DOHH2 (cell line): ENCODE measurements around the gene KIAA1671.

Experiments used
- EZH2phosphoT487 ChIP-seq: fragments of 200-600 bp; sonication (generic); IDR thresholded peaks from 2 replicates; pipeline ENCODE4 v1.6.1; 2017; ENCODE audit warnings: borderline replicate concordance, mild to moderate bottlenecking, antibody characterized with exemption, low read length, moderate library complexity, mixed read lengths
- TF ChIP-seq, protein P1 (sequence below): fragments of 200-600 bp; sonication (generic); IDR thresholded peaks from one replicate; pipeline ENCODE4 v1.5.1; 2014; ENCODE audit warnings: antibody characterized with exemption, mild to moderate bottlenecking, low read depth, low read length; ENCODE audit not compliant: poor library complexity, severe bottlenecking

DNA sequence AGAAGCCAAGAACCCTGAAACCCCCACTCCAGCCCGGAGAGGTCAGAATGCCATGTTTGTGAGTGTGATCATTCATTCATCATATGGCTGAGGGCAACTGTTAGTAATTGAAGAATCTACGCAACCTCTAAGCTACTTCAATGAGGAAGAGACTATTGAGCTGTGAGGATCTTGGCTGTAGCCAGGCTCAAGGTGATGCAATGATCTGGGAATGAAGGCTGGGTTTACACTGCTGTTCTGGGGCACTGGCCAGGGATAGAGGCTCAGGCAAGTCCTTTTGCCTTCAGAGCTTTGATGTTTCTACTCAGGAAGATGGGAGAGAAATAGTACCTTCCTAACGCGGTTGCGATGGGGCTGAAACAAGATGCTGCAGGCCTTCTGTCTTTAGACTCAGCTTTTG lies 279.8 kb downstream of the KIAA1671 start:
- TF ChIP-seq, protein P1, sequence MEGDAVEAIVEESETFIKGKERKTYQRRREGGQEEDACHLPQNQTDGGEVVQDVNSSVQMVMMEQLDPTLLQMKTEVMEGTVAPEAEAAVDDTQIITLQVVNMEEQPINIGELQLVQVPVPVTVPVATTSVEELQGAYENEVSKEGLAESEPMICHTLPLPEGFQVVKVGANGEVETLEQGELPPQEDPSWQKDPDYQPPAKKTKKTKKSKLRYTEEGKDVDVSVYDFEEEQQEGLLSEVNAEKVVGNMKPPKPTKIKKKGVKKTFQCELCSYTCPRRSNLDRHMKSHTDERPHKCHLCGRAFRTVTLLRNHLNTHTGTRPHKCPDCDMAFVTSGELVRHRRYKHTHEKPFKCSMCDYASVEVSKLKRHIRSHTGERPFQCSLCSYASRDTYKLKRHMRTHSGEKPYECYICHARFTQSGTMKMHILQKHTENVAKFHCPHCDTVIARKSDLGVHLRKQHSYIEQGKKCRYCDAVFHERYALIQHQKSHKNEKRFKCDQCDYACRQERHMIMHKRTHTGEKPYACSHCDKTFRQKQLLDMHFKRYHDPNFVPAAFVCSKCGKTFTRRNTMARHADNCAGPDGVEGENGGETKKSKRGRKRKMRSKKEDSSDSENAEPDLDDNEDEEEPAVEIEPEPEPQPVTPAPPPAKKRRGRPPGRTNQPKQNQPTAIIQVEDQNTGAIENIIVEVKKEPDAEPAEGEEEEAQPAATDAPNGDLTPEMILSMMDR, result no peak
- no peak for TF ChIP-seq EZH2phosphoT487
